Stimulated activated CD8-positive, alpha-beta memory T cell treated with anti-CD3 and anti-CD28 coated beads, Interleukin-2, amount 100 ng/mL, for 48 hours (primary cell): ENCODE data around the gene PSORS1C2.
A peak's percentile ranks its signal among the peaks of the same experiment; 100 is the strongest.
"Not testable (repeated sequence)": the region's sequence is repeated elsewhere in the genome, so short reads cannot be mapped to it uniquely, and the experiment has no call there.

Experiments used
- DNase-seq, 2 donors: peaks; one replicate each; pipeline ENCODE4 v3.0.0-alpha.2; 2020; ENCODE audit warnings: low read depth in 2 of 2

The PSORS1C2 gene

DNA sequence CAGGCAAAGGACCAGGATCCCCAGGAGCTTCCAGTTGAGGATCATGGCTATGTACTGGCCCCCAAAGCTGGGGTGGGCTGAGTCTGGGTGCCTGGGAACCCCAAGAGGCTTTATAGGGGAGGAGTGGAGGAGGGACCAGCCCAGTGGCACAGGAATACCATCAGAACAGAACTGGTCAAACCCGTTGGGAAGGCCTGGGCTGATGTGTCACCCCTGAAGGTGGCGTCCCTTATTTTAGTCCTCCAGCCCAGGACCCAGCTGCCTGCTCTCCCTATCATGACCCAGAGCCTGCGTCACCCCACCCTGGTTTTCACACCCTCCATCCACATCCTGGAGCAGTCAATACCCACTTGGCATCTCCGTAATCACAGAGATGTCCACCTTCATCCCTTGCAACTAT is at the start of gene PSORS1C2:
PSORS1C2 (minus strand) TSS at position 85 of the 400 bp plus-strand sequence; CDS start at position 45, 40 bp downstream.
- DNase-seq: no peak

DNA sequence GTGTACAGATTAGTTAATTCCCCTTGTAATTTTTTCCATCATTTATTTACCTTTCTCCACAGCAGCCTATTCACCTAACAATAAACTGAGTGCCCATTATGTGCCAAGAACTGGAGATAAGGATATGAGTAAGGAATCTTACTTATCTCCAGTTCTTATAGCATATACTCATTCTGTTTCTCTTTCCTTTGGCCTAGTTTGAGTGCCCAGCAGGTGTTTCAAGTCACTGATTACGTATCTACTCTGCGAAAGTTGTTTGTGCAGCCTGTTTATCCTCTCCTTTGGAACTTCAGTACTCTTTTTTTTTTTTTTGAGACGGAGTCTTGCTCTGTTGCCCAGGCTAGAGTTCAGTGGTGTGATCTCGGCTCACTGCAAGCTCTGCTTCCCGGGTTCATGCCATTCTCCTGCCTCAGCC is 48.9 kb upstream of the PSORS1C2 start:
- no peak for DNase-seq

GRCh38 chr6:31186052-31186734 is 47.3 kb upstream of the PSORS1C2 start:
- no peak for DNase-seq

DNA sequence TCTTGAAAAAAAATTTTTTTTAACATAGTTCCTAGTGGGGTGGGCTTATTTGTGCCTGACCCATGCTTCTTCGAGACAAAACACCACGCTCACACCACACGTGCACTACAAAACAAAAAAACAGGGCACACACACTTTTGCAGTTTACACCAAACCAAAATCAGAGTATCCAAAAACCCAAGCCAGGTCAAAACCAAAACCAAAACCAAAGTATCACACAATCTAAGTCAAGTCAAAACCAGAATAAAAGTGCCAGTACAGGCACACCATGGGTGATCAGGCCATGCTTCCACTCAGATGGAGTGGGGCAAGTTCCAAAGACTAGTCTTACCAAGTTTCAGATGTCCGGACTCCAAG is 46.8 kb upstream of the PSORS1C2 start:
- not testable (repeated sequence) for DNase-seq

DNA sequence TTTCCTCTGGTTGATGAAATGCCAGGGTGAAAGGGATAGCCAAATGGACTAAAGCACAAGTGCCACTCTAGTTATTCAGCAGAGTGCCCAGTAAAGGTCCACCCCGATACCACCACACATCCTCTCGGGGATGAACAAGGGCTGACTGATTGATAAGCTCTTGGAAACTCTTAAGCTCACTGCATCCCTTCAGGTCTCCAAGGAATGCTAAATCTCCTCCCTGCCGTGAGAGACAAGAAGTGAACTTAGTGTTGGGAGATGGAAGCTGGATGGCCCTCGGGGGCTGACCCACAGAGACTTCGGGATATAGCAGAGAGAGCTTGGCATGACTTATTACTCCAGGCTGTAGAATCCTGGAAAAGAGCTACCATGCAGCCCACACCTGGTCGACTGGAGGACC is 45.0 kb upstream of the PSORS1C2 start:
- DNase-seq: not testable (repeated sequence)

GRCh38 chr6:31183287-31183686 is 44.4 kb upstream of the PSORS1C2 start:
- not testable (repeated sequence) for DNase-seq

DNA sequence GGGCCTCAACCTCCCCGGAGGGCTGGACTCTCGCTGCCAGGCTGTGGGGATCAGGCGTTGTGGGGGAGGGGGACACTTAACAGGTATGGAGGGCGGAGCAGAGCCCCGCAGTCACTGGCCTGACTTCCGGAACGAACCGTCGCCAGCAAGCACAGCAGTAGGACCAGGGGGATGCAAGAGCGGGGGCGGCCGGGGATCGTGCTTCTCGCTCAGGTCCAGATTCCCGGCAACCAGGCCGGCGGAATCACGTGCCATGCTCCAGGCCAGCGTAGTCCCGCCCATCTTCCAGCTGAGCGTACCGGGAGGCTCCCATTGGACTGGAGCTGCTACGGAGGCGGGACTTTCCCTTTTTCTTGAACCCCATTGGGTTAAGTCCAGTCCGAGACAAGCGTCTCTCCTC is 41.6 kb upstream of the PSORS1C2 start:
- peak in 1 of 2 donors; percentile 39 for DNase-seq

- no peak for DNase-seq
These were observed 41.0 kb upstream of the PSORS1C2 start for GRCh38 chr6:31179896-31180295.

DNA sequence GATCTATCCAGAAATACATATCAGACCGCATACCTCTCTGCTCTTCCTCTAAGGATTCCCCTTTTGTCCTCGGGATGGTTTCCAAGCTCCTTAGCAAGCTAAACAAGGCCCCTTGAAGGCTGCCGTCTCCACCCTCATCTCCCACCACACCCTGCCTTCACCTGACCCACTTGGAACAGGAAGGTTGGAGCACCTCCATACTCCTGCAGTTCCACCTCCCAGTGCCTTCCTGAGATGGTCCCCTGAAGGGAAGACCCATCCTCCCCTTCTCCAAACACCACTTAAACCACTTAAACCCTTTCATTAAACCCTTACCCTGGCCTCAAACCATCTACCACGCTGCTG is 40.1 kb upstream of the PSORS1C2 start:
- DNase-seq: no peak

DNA sequence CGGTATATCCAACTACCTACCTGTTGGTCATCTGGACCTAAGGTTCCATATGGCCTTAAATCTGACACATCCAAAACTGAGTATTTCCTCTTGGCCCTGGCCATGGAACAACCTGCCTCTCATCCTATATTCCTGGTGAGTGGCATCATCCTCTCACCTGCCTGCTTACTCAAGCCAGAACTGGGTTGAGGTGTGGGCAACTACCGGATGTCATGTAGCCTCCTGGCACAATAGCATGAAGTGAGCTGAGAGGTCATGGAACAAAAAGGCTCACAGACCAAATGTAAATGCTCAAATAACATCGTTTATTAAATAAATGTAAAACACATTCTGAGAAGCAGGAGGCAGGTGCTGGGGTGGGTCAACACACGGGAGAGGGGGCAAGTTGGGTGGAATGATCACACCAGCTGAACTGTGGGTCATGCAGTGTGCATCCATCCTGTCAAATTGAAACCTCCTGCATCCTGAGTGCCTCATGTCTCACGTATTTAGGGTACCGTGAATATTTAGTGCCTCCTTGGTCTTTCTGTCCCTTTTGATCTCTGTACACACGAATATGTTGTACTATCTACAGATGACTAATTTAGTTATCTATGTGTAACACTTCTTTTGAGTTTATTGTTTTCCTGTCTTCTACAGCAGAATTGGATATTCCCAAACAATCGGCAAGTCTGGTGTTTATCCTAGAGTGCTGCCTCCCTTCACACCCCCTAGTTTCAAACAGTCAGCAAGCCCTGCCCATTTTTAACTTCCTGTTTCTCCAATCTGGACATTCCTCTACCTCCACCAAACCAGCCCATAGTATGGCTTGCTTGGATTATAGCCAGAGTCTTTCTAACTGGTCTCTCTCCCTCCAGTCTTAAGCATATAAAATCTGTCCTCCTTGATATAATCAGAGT is 39.5 kb upstream of the PSORS1C2 start:
- DNase-seq: no peak

DNA sequence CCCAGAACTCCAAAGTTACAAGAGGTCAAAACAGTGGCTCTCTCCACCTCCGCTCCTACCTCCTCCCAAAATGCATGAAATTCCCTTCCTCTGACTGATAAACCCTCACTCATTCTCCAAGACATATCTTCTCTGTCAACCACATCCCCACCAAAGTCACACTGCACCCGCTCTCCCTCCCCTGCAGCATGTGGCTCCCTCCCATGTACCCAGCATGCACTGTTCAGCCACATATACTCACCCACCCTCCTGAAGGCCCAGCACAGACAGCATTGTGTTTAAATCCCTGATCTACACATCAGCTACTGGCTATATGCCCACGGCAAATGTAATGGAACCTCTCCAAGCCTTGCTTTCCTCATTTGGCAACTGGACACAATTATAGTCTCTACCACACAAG is 37.1 kb upstream of the PSORS1C2 start:
- DNase-seq: no peak

DNA sequence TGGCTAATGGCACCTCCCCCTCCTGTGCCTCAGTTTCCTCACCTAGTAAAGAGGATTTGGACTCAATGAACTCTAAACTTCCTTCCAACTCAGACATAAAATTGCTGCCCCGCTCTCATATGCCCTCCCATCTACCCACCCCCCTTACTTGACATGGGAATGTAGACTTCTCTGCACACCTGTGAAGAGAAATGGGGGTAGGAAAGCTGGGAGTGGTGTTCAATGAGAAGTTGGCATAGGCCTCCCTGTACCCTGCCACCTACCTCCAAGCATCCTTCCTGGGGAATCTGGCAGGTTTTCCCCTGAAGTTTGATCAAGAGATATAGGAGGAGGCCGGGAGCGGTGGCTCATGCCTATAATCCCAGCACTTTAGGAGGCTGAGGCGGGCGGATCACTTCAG is 35.5 kb upstream of the PSORS1C2 start:
- DNase-seq: no peak

GRCh38 chr6:31173406-31173805 is 34.5 kb upstream of the PSORS1C2 start:
- no peak for DNase-seq

DNA sequence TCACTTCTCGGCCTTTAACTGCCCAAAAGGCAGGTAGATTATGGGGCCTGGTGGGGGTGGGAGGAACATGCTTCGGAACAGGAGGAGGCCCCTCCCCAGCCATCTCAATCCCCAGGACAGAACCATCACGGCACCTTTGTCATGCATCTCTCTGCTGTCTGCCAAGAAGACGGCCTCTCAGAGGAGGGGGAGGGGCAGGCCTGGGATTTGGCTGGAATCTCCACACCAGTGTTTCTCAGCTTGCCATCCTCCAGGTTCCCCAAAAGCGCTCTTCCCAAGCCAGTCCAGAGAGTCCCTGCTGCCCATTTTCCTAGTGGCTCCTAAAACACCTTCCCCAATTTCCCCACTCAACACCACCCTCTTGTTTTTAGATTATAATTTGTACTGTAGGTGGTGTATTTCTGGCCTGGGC is 34.1 kb upstream of the PSORS1C2 start:
- DNase-seq: no peak

- no peak for DNase-seq
These were observed 33.4 kb upstream of the PSORS1C2 start for GRCh38 chr6:31171931-31172905.

DNA sequence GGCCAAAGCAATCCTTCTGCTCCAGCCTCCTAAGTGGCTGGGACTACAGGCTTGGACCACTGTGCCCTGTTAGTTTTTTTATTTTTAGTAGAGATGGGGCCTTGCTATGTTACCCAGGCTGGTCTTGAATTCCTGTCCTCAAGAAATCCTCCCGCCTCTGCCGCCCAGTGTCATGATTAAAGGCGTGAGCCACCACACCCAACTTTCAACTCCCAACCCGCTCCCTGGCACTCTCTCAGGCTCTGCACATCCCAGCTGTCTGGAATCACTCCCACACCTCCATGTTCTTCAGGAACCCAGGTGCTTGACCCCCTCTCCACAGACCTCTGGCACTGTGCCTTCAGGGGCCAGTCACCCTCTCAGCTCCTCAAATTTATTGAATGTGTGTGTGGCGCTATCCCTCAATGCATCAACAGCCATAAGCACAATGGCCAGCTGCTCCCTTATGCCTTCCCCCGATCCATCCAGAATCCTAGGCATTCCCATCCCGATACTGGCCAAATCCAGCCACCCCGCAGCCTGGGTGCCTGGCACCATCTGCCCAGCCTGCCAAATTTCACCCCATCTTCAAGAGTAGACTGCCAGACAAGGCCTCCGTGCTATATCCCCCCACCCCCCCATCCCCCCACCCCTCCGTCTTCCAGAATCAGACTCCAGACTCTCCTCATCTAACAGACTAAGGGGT is 32.3 kb upstream of the PSORS1C2 start:
- no peak for DNase-seq

GRCh38 chr6:31170600-31170881 is 31.7 kb upstream of the PSORS1C2 start, which contains the start of gene POU5F1:
TSS of gene POU5F1 (minus strand) at chr6:31170682. CDS start at chr6:31170620, 62 bp downstream.
- DNase-seq: no peak

DNA sequence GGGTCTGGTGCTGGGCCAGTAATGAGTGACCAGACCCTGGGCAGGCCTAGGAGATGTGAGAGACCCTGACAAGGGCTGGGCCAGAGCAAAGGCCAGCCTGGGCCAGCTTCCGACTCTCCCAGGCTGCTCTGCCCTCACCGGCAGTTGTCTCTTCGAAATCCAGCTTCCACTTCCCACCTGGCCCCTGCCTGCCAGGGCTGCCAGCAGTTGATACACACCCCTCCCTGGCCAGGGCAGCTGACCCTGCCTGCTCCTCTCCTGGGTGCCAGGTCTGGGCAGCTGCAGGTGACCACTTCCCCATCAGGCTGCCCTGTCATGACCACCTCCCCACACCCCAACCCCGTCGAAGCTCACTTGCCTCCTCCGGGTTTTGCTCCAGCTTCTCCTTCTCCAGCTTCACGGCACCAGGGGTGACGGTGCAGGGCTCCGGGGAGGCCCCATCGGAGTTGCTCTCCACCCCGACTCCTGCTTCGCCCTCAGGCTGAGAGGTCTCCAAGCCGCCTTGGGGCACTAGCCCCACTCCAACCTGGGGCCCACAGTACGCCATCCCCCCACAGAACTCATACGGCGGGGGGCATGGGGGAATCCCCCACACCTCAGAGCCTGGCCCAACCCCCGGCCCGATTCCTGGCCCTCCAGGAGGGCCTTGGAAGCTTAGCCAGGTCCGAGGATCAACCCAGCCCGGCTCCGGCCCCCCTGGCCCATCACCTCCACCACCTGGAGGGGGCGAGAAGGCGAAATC is 31.2 kb upstream of the PSORS1C2 start:
- DNase-seq: not testable (repeated sequence)

- DNase-seq: no peak
These were observed 30.4 kb upstream of the PSORS1C2 start for GRCh38 chr6:31169123-31169857.

DNA sequence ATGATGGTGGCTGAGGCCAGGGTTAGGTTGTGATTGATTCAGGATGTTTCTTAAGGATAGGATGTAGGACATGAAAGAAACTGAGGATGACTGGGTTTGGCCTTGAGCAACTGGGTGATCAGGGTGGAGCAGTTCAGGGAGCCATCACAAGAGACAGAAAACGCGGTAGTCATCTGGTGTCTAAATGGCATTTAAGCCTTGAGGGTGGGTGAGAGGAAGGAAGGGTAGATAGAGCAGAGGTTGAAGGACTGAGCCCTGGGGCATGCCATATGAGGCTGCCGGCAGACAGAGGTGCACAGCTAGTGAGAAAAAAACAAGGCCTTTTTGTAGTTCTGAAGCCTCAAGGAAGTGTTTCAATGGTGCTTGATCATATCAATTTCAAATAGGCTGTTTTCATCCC is 29.7 kb upstream of the PSORS1C2 start:
- DNase-seq: no peak
